H9 (cell line): ENCODE measurements around the gene MFRP. TPM values are rescaled to one million over a fixed set of nuclear protein-coding genes. Genes with fewer than 3 reads are reported as not detected.

Experiments
- DNase-seq: peaks from one replicate; pipeline ENCODE4 v3.0.0-alpha.2; 2017
- H2AFZ ChIP-seq: one replicate; pipeline ENCODE4 v1.6.1; 2013; ENCODE audit warnings: mild to moderate bottlenecking, low read length, control low read depth, moderate library complexity
- H2AK5ac ChIP-seq: 2 replicates; pipeline ENCODE4 v1.6.1; 2013; ENCODE audit warnings: low read length, control low read depth, mixed read lengths; ENCODE audit not compliant: insufficient read length
- H2BK120ac ChIP-seq: one replicate; pipeline ENCODE4 v1.6.1; 2013; ENCODE audit warnings: low read depth, mild to moderate bottlenecking, low read length, control low read depth, inconsistent platforms; ENCODE audit not compliant: poor library complexity, severe bottlenecking
- H2BK12ac ChIP-seq: 2 replicates; pipeline ENCODE4 v1.6.1; 2013; ENCODE audit warnings: low read length, control low read depth, mixed read lengths, low read depth; ENCODE audit not compliant: insufficient read length
- H2BK15ac ChIP-seq: 2 replicates; pipeline ENCODE4 v1.6.1; 2013; ENCODE audit warnings: low read depth, low read length, control low read depth
- H2BK20ac ChIP-seq: one replicate; pipeline ENCODE4 v1.6.1; 2013; ENCODE audit warnings: low read depth, mild to moderate bottlenecking, low read length, control low read depth, inconsistent platforms; ENCODE audit not compliant: poor library complexity, severe bottlenecking
- H2BK5ac ChIP-seq: 2 replicates; pipeline ENCODE4 v1.6.1; 2013; ENCODE audit warnings: low read length, control low read depth, mixed read lengths; ENCODE audit not compliant: insufficient read length
- H3K14ac ChIP-seq: 2 replicates; pipeline ENCODE4 v1.6.1; 2013; ENCODE audit warnings: low read length, control low read depth; ENCODE audit not compliant: insufficient read depth
- H3K18ac ChIP-seq: 2 replicates; pipeline ENCODE4 v1.6.1; 2013; ENCODE audit warnings: low read depth, mild to moderate bottlenecking, mixed read lengths, low read length, control low read depth; ENCODE audit not compliant: insufficient read length
- H3K23ac ChIP-seq: 2 replicates; pipeline ENCODE4 v1.6.1; 2013; ENCODE audit warnings: low read length, control low read depth, mixed read lengths, low read depth; ENCODE audit not compliant: insufficient read length
- H3K23me2 ChIP-seq: 2 replicates; pipeline ENCODE4 v1.6.1; 2013; ENCODE audit warnings: low read depth, mild to moderate bottlenecking, mixed read lengths, low read length, control low read depth; ENCODE audit not compliant: insufficient read length, poor library complexity, severe bottlenecking
- H3K27ac ChIP-seq: 2 replicates; pipeline ENCODE4 v1.5.1; 2013; ENCODE audit warnings: low read length, control low read depth, mixed read lengths, low read depth; ENCODE audit not compliant: insufficient read length
- H3K27me3 ChIP-seq: 2 replicates; pipeline ENCODE4 v1.6.1; 2013; ENCODE audit warnings: low read length, control low read depth, inconsistent platforms; ENCODE audit not compliant: insufficient read depth
- H3K4ac ChIP-seq: 2 replicates; pipeline ENCODE4 v1.6.1; 2013; ENCODE audit warnings: low read depth, mild to moderate bottlenecking, control low read depth, inconsistent platforms, low read length, moderate library complexity
- H3K4me1 ChIP-seq: 2 replicates; pipeline ENCODE4 v1.6.1; 2013; ENCODE audit warnings: low read length, control low read depth, inconsistent platforms; ENCODE audit not compliant: insufficient read depth
- H3K4me2 ChIP-seq: 2 replicates; pipeline ENCODE4 v1.6.1; 2013; ENCODE audit warnings: low read length, control low read depth, mixed read lengths; ENCODE audit not compliant: insufficient read length, insufficient read depth
- H3K56ac ChIP-seq: 2 replicates; pipeline ENCODE4 v1.6.1; 2013; ENCODE audit warnings: low read depth, mild to moderate bottlenecking, mixed read lengths, low read length, control low read depth; ENCODE audit not compliant: insufficient read length
- H3K79me1 ChIP-seq: 2 replicates; pipeline ENCODE4 v1.6.1; 2013; ENCODE audit warnings: low read depth, mild to moderate bottlenecking, moderate library complexity, low read length, control low read depth, inconsistent platforms; ENCODE audit not compliant: insufficient read depth, poor library complexity, severe bottlenecking
- H3K79me2 ChIP-seq: 2 replicates; pipeline ENCODE4 v1.6.1; 2013; ENCODE audit warnings: low read length, control low read depth, inconsistent platforms; ENCODE audit not compliant: insufficient read depth
- H3K9ac ChIP-seq: 2 replicates; pipeline ENCODE4 v1.6.1; 2013; ENCODE audit warnings: low read length, control low read depth, mixed read lengths; ENCODE audit not compliant: insufficient read length; ENCODE audit errors: extremely low read depth
- H3K9me3 ChIP-seq: one replicate; pipeline ENCODE4 v1.6.1; 2013; ENCODE audit warnings: low read depth, low read length, inconsistent platforms; ENCODE audit not compliant: control insufficient read depth
- H3T11ph ChIP-seq: one replicate; pipeline ENCODE4 v1.6.1; 2013; ENCODE audit warnings: mild to moderate bottlenecking, low read length, control low read depth, inconsistent platforms
- H4K20me1 ChIP-seq: one replicate; pipeline ENCODE4 v1.6.1; 2013; ENCODE audit not compliant: control insufficient read depth, insufficient read length, insufficient read depth
- H4K5ac ChIP-seq: 2 replicates; pipeline ENCODE4 v1.6.1; 2013; ENCODE audit warnings: low read depth, mild to moderate bottlenecking, mixed read lengths, low read length, control low read depth; ENCODE audit not compliant: insufficient read length
- H4K8ac ChIP-seq: replicated peaks from 2 replicates; pipeline ENCODE4 v1.6.1; 2013; ENCODE audit warnings: low read length, control low read depth, mixed read lengths, low read depth; ENCODE audit not compliant: insufficient read length
- H4K91ac ChIP-seq: 2 replicates; pipeline ENCODE4 v1.6.1; 2013; ENCODE audit warnings: low read depth, mild to moderate bottlenecking, moderate library complexity, mixed read lengths, low read length, control low read depth; ENCODE audit not compliant: insufficient read length
- H3K27ac Mint-ChIP-seq, 3 experiments: 2 replicates in 2 of 3; 3 replicates in 1 of 3; pipeline ENCODE4 v1.8.0; 2020 to 2021; ENCODE audit warnings: mixed read lengths in 3 of 3, mild to moderate bottlenecking in 1 of 3, moderate library complexity in 1 of 3
- H3K27me3 Mint-ChIP-seq: 2 replicates; pipeline ENCODE4 v1.8.0; 2021; ENCODE audit warnings: low read depth, mild to moderate bottlenecking, moderate library complexity, mixed read lengths
- H3K36me3 Mint-ChIP-seq, 3 experiments: 2 replicates in 2 of 3; 3 replicates in 1 of 3; pipeline ENCODE4 v1.8.0; 2020 to 2021; ENCODE audit warnings: low read depth in 3 of 3, mixed read lengths in 3 of 3; ENCODE audit not compliant: insufficient read depth in 1 of 3
- H3K4me1 Mint-ChIP-seq, 2 experiments: 2 replicates each; pipeline ENCODE4 v1.8.0; 2020; ENCODE audit warnings: mixed read lengths in 2 of 2
- H3K4me3 Mint-ChIP-seq, 2 experiments: 2 replicates in 1 of 2; 3 replicates in 1 of 2; pipeline ENCODE4 v1.8.0; 2020 to 2021; ENCODE audit warnings: mild to moderate bottlenecking in 2 of 2, mixed read lengths in 2 of 2, moderate library complexity in 1 of 2
- H3K9me3 Mint-ChIP-seq, 2 experiments: 2 replicates in 1 of 2; 3 replicates in 1 of 2; pipeline ENCODE4 v1.8.0; 2020; ENCODE audit warnings: mild to moderate bottlenecking in 2 of 2, mixed read lengths in 2 of 2, moderate library complexity in 1 of 2
- WGBS: extraction: QIAGEN DNeasy Blood & Tissue Kit; methylation state at CpG from one replicate; pipeline ENCODE4 v1.1.7; 2013; ENCODE audit warnings: missing lambda C conversion rate, low lambda C conversion rate, mixed read lengths; ENCODE audit not compliant: insufficient read length; ENCODE audit errors: extremely low coverage; 5-methylcytosine and 5-hydroxymethylcytosine counted together
- total RNA-seq: library from RNA; stranded (reverse); gene quantifications from 2 replicates; pipeline ENCODE4 v1.2.1, GENCODE V29; 2021
- TF ChIP-seq, protein P1 (sequence below): fragments of 200-600 bp; sonication (generic); conservative IDR thresholded peaks from 3 replicates; pipeline ENCODE4 v1.8.0; 2021; ENCODE audit warnings: antibody characterized with exemption, mild to moderate bottlenecking

Gene MFRP
- total RNA-seq, 1 experiment from 2014 or later: not detected

DNA sequence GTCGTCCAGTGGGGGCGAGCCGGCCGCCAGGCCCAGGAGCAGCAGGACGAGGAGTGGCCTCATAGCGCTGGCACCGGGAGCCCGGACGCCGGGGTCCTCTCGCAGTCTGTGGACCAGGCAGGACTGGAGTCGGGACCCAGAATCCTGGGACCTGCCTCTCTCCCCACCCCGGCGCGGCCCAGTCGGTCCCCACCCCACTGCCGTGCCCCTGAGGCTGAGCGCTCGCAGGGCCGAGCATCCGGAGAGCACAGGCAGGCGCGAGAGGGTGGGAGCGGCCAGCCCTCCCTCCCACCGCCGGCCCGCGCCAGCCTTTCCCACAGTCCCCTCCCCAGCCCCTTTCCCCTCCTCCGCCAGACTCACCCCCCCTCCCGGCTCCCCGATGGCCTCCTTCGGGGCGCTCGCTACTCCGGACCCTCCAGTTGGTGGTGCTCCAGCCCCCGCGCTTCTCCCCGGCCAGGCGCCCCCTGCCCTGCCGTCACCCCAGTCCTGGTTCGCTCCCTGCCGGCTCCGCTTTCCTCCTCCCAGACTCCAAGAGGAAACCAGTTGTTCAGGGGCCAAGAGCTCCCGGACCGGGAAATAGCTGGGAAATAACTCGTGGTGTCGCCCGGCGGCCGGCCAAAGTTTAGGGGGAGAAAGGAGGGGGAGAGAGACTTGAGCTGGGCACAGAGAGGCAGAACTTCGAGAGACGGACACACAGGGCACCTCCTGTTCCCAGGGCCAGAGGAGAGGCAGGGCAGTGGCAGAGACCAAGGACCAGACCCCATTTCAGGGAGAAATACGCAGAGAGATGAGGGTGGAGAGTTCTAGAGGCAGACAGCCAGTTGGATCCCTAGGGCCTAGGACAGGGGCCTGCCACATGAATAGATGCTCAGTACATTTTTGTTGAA lies 5.9 kb downstream of the MFRP start, which contains the start of gene C1QTNF5:
TSS of gene C1QTNF5 (minus strand) at position 549 of the 887 bp plus-strand sequence. CDS start at position 63, 486 bp downstream.
- no peak within 1 kb of the TSS for H3K27ac ChIP-seq
- H2AFZ ChIP-seq: no peak within 1 kb of the TSS
- H4K91ac ChIP-seq: no peak within 1 kb of the TSS
- H4K20me1 ChIP-seq: no peaks in the 10 kb centered on the region
- H3K23me2 ChIP-seq: peaks cover 19% of the 10 kb centered on the region
- H3K56ac ChIP-seq: no peak within 1 kb of the TSS
- TF ChIP-seq, protein P1, sequence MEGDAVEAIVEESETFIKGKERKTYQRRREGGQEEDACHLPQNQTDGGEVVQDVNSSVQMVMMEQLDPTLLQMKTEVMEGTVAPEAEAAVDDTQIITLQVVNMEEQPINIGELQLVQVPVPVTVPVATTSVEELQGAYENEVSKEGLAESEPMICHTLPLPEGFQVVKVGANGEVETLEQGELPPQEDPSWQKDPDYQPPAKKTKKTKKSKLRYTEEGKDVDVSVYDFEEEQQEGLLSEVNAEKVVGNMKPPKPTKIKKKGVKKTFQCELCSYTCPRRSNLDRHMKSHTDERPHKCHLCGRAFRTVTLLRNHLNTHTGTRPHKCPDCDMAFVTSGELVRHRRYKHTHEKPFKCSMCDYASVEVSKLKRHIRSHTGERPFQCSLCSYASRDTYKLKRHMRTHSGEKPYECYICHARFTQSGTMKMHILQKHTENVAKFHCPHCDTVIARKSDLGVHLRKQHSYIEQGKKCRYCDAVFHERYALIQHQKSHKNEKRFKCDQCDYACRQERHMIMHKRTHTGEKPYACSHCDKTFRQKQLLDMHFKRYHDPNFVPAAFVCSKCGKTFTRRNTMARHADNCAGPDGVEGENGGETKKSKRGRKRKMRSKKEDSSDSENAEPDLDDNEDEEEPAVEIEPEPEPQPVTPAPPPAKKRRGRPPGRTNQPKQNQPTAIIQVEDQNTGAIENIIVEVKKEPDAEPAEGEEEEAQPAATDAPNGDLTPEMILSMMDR: no peak
- H3K27me3 ChIP-seq: peaks cover 16% of the 10 kb centered on the region
- peaks cover 40 to 55% of the 10 kb centered on the region in 2 experiments for H3K4me1 Mint-ChIP-seq
- WGBS: no CpG with 5 or more reads among the region's 53 CpGs
- H3K4ac ChIP-seq: no peak within 1 kb of the TSS
- H2BK12ac ChIP-seq: no peak within 1 kb of the TSS
- peak within 1 kb of the TSS; percentile 50; the same call in 1 of the 2 replicates for H3K14ac ChIP-seq
- no peak within 1 kb of the TSS for H3K27ac Mint-ChIP-seq
- no peak within 1 kb of the TSS for H2BK15ac ChIP-seq
- peaks cover 64% of the 10 kb centered on the region for H3K27me3 Mint-ChIP-seq
- peaks cover 9 to 18% (median 15%) of the 10 kb centered on the region in 3 experiments for H3K36me3 Mint-ChIP-seq
- H3K9me3 Mint-ChIP-seq: no peaks in the 10 kb centered on the region; a peak in 1 of 5 replicates
- H3K4me2 ChIP-seq: peak within 1 kb of the TSS; percentile 56
- no peak within 1 kb of the TSS for H4K5ac ChIP-seq
- H2BK120ac ChIP-seq: no peak within 1 kb of the TSS
- H3K4me1 ChIP-seq: no peaks in the 10 kb centered on the region; the same call in 1 of the 2 replicates
- no peak within 1 kb of the TSS for H3K9ac ChIP-seq
- H2BK20ac ChIP-seq: no peak within 1 kb of the TSS
- no peak within 1 kb of the TSS for H3K23ac ChIP-seq
- H3K79me2 ChIP-seq: peaks cover 7% of the 10 kb centered on the region; the same call in 1 of the 2 replicates
- peak within 1 kb of the TSS; percentile 52 to 71 for H3K4me3 Mint-ChIP-seq
- no peak within 1 kb of the TSS for H4K8ac ChIP-seq
- no peak within 1 kb of the TSS for H2AK5ac ChIP-seq
- no peaks in the 10 kb centered on the region for H3K9me3 ChIP-seq
- H3K18ac ChIP-seq: peak within 1 kb of the TSS; percentile 6
- H3T11ph ChIP-seq: no peak within 1 kb of the TSS
- no peak within 1 kb of the TSS for H2BK5ac ChIP-seq
- H3K79me1 ChIP-seq: peaks cover 3% of the 10 kb centered on the region
- DNase-seq: peak; percentile 52
